Thymus (tissue), 11 donors: ENCODE data around the gene MUC20. TPM values are rescaled to one million over a fixed set of nuclear protein-coding genes. Genes with fewer than 3 reads are reported as not detected.
"Not testable (repeated sequence)": the region's sequence is repeated elsewhere in the genome, so short reads cannot be mapped to it uniquely, and the experiment has no call there.

Experiments
- DNase-seq, 9 donors: peaks; one replicate each; pipeline ENCODE4 v3.0.0-alpha.2; 2013; ENCODE audit warnings: low spot score in 9 of 9, low read depth in 6 of 9, missing footprints in 1 of 9
- H3K27ac ChIP-seq, 2 donors: one replicate each; pipeline ENCODE4 v1.5.1; 2013; ENCODE audit warnings: control low read depth in 1 of 2, low read depth in 1 of 2, low read length in 1 of 2, mild to moderate bottlenecking in 1 of 2, moderate library complexity in 1 of 2
- H3K27me3 ChIP-seq, 2 donors: one replicate each; pipeline ENCODE4 v1.5.1; 2013; ENCODE audit warnings: low read length in 1 of 2; ENCODE audit not compliant: control insufficient read depth in 2 of 2, insufficient read depth in 1 of 2
- H3K36me3 ChIP-seq, 2 donors: one replicate each; pipeline ENCODE4 v1.5.1; 2013; ENCODE audit warnings: low read length in 1 of 2, mild to moderate bottlenecking in 1 of 2, moderate library complexity in 1 of 2; ENCODE audit not compliant: control insufficient read depth in 2 of 2, insufficient read depth in 2 of 2
- H3K4me1 ChIP-seq, 2 donors: one replicate each; pipeline ENCODE4 v1.5.1; 2013; ENCODE audit warnings: low read length in 2 of 2; ENCODE audit not compliant: control insufficient read depth in 2 of 2, insufficient read depth in 2 of 2
- H3K4me3 ChIP-seq, 2 donors: one replicate each; pipeline ENCODE4 v1.5.1; 2013; ENCODE audit warnings: low read length in 2 of 2, control low read depth in 1 of 2, mild to moderate bottlenecking in 1 of 2
- H3K9me3 ChIP-seq, 2 donors: one replicate each; pipeline ENCODE4 v1.5.1; 2013; ENCODE audit warnings: low read length in 1 of 2, mild to moderate bottlenecking in 1 of 2; ENCODE audit not compliant: control insufficient read depth in 2 of 2, insufficient read depth in 1 of 2
- WGBS: extraction: QIAGEN DNeasy Blood & Tissue Kit; methylation state at CpG from one replicate; pipeline ENCODE4 v1.1.7; 2013; 5-methylcytosine and 5-hydroxymethylcytosine counted together
- polyA plus RNA-seq: library from polyadenylated mRNA; stranded (reverse); fragments of 200-250 nt; gene quantifications from one replicate; pipeline ENCODE4 v1.2.3, GENCODE V29; 2013
- total RNA-seq: library from RNA; stranded (reverse); fragments of 120-200 nt; gene quantifications from one replicate; pipeline ENCODE4 v1.2.4, GENCODE V29; 2013
- donor health status: healthy.

Gene MUC20
- total and polyA plus RNA-seq, 2 donors: 1.2 to 5.7 TPM

DNA sequence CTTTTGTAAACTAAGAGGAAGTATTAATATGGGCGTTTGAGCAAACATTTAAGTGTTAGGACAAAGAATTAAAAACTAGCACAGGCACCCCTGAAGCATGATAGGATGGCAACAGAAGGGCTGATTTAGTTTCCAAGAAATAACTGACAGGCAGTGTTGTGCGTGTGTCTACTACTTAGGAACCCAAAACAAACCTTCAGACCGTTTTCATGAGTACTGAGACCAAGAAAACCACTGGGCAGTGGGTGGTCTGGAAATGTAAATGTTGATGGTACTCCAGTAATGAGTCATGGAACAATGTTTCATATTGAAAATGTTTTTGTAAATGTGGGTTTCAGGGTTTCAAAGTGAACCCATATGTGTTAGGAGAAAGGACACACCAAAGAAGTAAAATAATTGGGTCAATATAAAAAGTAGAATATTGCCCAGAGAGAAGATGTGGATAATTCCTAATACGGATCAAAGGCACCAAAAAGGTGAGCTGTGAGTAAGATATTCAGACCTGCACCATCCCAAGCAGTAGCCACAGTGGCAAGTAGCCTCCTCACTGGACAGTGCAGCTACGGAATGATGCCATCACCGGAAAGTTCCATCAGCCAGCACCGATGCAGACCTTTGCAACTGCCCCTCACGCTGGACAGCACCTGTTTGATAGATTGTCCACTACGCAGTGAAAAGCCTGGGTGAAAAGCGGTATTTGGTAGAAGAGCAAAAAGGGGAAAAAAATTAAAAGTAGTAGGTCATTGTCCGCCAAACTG is 29.0 kb upstream of the MUC20 start:
- H3K27ac ChIP-seq, H3K27me3 ChIP-seq, DNase-seq, H3K4me3 ChIP-seq, H3K9me3 ChIP-seq, H3K4me1 ChIP-seq: not testable (repeated sequence)
- WGBS: 99% methylated on average over 8 of the region's 11 CpGs
- peaks cover 24 to 28% of the 10 kb centered on the region in 2 donors for H3K36me3 ChIP-seq

- Histone ChIP-seq H3K27me3 (no peaks in the 10 kb centered on the region), H3K9me3 (no peaks in the 10 kb centered on the region), H3K4me3 (no peak overlapping the region), H3K4me1 (peaks cover 0 to 3% of the 10 kb centered on the region in 2 donors), H3K27ac (no peak overlapping the region), H3K36me3 (peaks cover 24 to 28% of the 10 kb centered on the region in 2 donors)
- DNase-seq: no peak
- 97% methylated on average over 5 of the region's 5 CpGs for WGBS
These were observed 28.5 kb upstream of the MUC20 start for GRCh38 chr3:195692354-195692685.

GRCh38 chr3:195692781-195693427 is 27.9 kb upstream of the MUC20 start:
- Histone ChIP-seq H3K9me3 (no peaks in the 10 kb centered on the region), H3K36me3 (peaks cover 24 to 28% of the 10 kb centered on the region in 2 donors), H3K27ac (peak overlapping the region in 1 of 2 donors; percentile 3), H3K4me3 (no peak overlapping the region), H3K27me3 (no peaks in the 10 kb centered on the region), H3K4me1 (peaks cover 0 to 3% of the 10 kb centered on the region in 2 donors)
- WGBS: 95% methylated on average over 5 of the region's 5 CpGs
- DNase-seq: no peak

DNA sequence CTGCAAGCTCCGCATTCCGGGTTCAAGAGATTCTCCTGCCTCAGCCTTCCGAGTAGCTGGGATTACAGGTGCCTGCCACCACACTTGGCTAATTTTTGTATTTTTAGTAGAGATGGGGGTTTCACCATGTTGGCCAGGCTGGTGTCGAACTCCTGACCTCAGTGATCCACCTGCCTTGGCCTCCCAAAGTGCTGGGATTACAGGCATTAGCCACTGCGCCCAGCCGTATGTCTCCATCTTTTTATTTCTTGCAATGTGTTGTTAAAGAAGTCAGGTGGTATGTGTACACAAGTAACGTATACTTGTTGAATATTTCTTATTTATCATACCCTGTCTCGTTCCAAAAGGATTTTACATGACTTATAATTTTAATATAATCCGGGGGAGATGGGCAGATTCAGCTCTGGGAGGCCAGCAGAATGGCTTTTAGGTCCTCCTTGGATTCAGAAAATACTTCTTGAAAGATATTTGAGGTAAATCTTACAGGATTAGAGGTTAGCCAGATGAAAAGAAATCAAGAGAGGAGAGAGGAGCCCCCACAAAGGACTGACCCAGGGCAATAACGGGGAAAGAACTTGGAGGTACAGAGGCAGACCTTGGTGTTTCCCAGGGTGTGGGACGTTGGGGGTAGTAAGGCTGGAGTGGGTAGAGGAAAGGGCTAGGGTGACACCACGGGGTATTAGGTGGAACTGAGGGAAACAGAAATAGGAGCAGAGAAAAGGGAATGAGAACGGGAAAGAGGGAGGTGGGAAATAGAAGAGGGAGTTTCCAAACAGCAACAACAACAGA is 27.2 kb upstream of the MUC20 start:
- Histone ChIP-seq H3K9me3 (no peaks in the 10 kb centered on the region), H3K4me1 (peaks cover 0 to 3% of the 10 kb centered on the region in 2 donors), H3K27ac (no peak overlapping the region), H3K27me3 (no peaks in the 10 kb centered on the region), H3K36me3 (peaks cover 24 to 28% of the 10 kb centered on the region in 2 donors), H3K4me3 (no peak overlapping the region)
- WGBS: 86% methylated on average over 13 of the region's 13 CpGs
- DNase-seq: no peak

DNA sequence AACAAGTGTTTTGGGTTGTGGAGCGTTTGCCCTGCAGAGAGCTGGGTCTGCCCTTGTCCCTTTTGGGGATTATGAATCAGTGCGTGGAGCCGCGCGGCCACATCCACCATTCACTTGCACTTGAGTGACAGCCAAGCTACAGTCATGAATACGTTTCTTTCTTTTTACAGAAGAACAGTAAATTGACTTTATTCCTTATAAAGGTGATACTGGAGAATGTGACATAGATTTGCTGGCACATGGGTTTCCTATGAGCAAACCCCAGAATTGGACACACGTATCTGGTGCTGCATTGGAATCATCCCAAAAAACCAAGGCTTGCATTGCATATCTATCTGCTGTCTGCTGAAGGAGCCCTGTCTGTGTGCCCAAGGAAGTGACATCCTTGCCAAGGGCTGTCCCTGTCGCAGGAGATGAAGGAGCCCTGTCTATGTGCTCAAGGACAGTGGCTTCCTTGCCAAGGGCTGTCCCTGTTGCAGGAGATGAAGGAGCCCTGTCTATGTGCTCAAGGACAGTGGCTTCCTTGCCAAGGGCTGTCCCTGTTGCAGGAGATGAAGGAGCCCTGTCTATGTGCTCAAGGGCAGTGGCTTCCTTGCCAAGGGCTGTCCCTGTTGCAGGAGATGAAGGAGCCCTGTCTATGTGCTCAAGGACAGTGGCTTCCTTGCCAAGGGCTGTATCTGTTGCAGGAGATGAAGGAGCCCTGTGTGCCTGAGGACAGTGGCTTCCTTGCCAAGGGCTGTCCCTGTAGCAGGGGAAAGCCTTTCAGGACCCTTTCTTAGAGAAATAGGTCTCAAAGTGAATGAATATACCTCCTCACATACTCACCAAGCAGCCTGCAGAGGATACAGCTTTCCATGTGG is 26.3 kb upstream of the MUC20 start:
- not testable (repeated sequence) for H3K27ac ChIP-seq, H3K4me1 ChIP-seq, H3K27me3 ChIP-seq, H3K4me3 ChIP-seq, DNase-seq, H3K9me3 ChIP-seq
- 92% methylated on average over 8 of the region's 8 CpGs for WGBS
- peaks cover 23 to 26% of the 10 kb centered on the region in 2 donors for H3K36me3 ChIP-seq

GRCh38 chr3:195696632-195697278 is 24.0 kb upstream of the MUC20 start:
- Histone ChIP-seq H3K27ac (no peak overlapping the region), H3K4me3 (no peak overlapping the region), H3K4me1 (no peaks in the 10 kb centered on the region), H3K27me3 (no peaks in the 10 kb centered on the region), H3K9me3 (peaks cover 0 to 1% of the 10 kb centered on the region in 2 donors), H3K36me3 (peaks cover 20 to 24% of the 10 kb centered on the region in 2 donors)
- no peak for DNase-seq
- 96% methylated on average over 31 of the region's 31 CpGs for WGBS

DNA sequence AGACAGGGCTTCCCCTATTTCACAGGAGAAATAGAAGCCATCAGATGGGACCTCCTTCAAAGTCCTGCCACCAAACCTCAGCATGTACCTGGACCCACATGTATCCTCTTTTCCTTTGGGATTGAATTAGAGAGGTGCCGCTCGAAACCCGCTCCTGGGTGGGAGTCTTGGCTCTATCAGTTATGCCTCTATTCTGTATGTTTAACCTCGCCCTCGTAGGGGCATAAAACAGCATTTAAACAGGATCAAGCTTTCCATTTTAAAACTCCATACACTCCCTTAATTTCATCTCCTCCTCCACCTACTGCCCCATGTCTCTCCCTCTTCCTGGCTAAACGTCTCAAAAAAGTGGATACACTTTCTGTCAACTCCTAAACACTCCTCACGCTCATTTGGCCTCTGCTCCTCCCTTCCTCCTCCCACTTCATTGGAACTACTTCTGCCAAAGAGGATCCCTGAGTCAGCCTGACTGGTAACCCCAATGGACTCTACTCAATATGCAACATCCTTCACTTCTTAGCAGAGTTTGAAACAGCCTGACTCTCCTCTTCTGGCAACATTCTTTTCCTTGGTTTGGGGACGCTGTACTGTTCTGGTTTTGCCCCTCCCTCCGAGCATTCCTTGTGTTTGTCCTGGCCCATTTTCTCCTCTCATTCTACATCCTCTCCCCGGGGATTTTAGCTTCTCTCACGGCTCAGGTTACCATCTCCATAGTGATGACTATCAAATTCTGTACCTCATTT is 23.0 kb upstream of the MUC20 start:
- no peaks in the 10 kb centered on the region for H3K4me1 ChIP-seq
- DNase-seq: no peak
- H3K36me3 ChIP-seq: peaks cover 13 to 17% of the 10 kb centered on the region in 2 donors
- 88% methylated on average over 11 of the region's 11 CpGs for WGBS
- no peak overlapping the region for H3K4me3 ChIP-seq
- H3K27ac ChIP-seq: peak overlapping the region in 1 of 2 donors; percentile 39
- H3K9me3 ChIP-seq: peaks cover 0 to 1% of the 10 kb centered on the region in 2 donors
- H3K27me3 ChIP-seq: no peaks in the 10 kb centered on the region

GRCh38 chr3:195698325-195698646 is 22.5 kb upstream of the MUC20 start:
- Histone ChIP-seq H3K4me3 (no peak overlapping the region), H3K27me3 (no peaks in the 10 kb centered on the region), H3K27ac (peak overlapping the region; percentile 9 to 69), H3K9me3 (peaks cover 0 to 1% of the 10 kb centered on the region in 2 donors), H3K4me1 (no peaks in the 10 kb centered on the region), H3K36me3 (peaks cover 13 to 17% of the 10 kb centered on the region in 2 donors)
- WGBS: 94% methylated on average over 4 of the region's 4 CpGs
- DNase-seq: no peak
